HepG2 (cell line): ENCODE measurements around the gene UHMK1. TPM values are rescaled to one million over a fixed set of nuclear protein-coding genes. Genes with fewer than 3 reads are reported as not detected.

Experiments
- CEBPB ChIP-seq: IDR thresholded peaks from 2 replicates; pipeline ENCODE4 v1.6.1; 2011; ENCODE audit warnings: low read depth, low read length, improper control_type of control experiment, borderline replicate concordance
- KAT7 ChIP-seq: IDR thresholded peaks from 2 replicates; pipeline ENCODE4 v1.6.1; 2018; ENCODE audit warnings: borderline replicate concordance, missing compliant biosample characterization
- KLF11 ChIP-seq: IDR thresholded peaks from 2 replicates; pipeline ENCODE4 v1.6.1; 2016; ENCODE audit warnings: missing compliant biosample characterization
- ZNF552 ChIP-seq: sonication (generic); formaldehyde crosslinking; IDR thresholded peaks from 2 replicates; pipeline ENCODE4 v1.9.0; 2022; ENCODE audit warnings: missing genetic modification reagents, mild to moderate bottlenecking, borderline replicate concordance
- ZNF644 ChIP-seq: IDR thresholded peaks from 2 replicates; pipeline ENCODE4 v1.6.1; 2016; ENCODE audit warnings: low read depth
- ZNF7 ChIP-seq: IDR thresholded peaks from 2 replicates; pipeline ENCODE4 v1.6.1; 2016; ENCODE audit warnings: missing biosample characterization, missing genetic modification reagents
- ZNF703 ChIP-seq: sonication (generic); formaldehyde crosslinking; IDR thresholded peaks from 2 replicates; pipeline ENCODE4 v1.5.1; 2020; ENCODE audit warnings: missing genetic modification reagents, mild to moderate bottlenecking, moderate library complexity, borderline replicate concordance
- ZNF709 ChIP-seq: sonication (generic); formaldehyde crosslinking; IDR thresholded peaks from 2 replicates; pipeline ENCODE4 v1.5.0; 2020; ENCODE audit warnings: mild to moderate bottlenecking, missing genetic modification reagents
- ZNF749 ChIP-seq: sonication (generic); formaldehyde crosslinking; IDR thresholded peaks from 2 replicates; pipeline ENCODE4 v1.8.0; 2022; ENCODE audit warnings: mild to moderate bottlenecking, missing genetic modification reagents, moderate library complexity, borderline replicate concordance
- ZSCAN22 ChIP-seq: sonication (generic); formaldehyde crosslinking; IDR thresholded peaks from 2 replicates; pipeline ENCODE4 v1.4.0; 2020; ENCODE audit warnings: mild to moderate bottlenecking, missing genetic modification reagents
- polyA plus RNA-seq, 8 experiments: library from polyadenylated mRNA; depleted of rRNA in 3 of 8; stranded (reverse) in 7 of 8; unstranded in 1 of 8; fragments of >200 nt; fragmentation: Illumina TruSeq in 4 of 8; extraction: Trizol in 4 of 8; gene quantifications; 2 replicates each; pipeline versions ENCODE4 v1.2.1 to v1.2.3, GENCODE V29; 2011 to 2016; ENCODE audit warnings: low read depth in 4 of 8, missing spikeins in 1 of 8, mixed read lengths in 1 of 8; ENCODE audit not compliant: insufficient read depth in 1 of 8
- total RNA-seq, 5 experiments: library from RNA; depleted of rRNA; stranded (reverse); fragments of >200 nt; fragmentation: Illumina TruSeq; extraction: Trizol; gene quantifications; 2 replicates each; pipeline ENCODE4 v1.2.3, GENCODE V29; 2016; ENCODE audit warnings: low read depth in 1 of 5
- TF ChIP-seq, protein P1 (sequence below): sonication (generic); formaldehyde crosslinking; IDR thresholded peaks from 2 replicates; pipeline ENCODE4 v1.5.1; 2020; ENCODE audit warnings: mild to moderate bottlenecking, missing genetic modification reagents, borderline replicate concordance

UHMK1 gene
- total and polyA plus RNA-seq, 2 of the 13 experiments (the other 11 are each of a cell fraction or from before 2014, with no cell fraction given) = 12.9 to 20.0 TPM

DNA sequence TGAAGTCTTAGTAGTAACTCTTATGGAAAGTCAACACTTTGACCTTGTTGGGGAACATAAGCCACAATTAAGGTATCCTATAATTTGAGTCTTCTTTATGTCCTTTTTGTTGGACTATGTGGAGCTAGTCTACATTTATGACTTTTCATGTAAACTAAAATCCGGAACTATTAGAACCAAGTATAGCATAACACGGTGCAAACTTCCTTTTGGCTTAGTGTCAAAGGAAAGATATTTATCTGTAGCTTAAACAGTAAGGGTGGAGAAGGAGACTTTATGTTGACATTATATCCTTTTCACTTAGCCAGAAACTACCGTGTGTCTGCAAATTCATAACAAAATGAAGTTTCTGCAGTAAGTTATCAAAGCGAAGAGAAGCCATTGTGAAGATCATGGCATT lies 71.2 kb downstream of the UHMK1 start (continued):
- TF ChIP-seq, protein P1, sequence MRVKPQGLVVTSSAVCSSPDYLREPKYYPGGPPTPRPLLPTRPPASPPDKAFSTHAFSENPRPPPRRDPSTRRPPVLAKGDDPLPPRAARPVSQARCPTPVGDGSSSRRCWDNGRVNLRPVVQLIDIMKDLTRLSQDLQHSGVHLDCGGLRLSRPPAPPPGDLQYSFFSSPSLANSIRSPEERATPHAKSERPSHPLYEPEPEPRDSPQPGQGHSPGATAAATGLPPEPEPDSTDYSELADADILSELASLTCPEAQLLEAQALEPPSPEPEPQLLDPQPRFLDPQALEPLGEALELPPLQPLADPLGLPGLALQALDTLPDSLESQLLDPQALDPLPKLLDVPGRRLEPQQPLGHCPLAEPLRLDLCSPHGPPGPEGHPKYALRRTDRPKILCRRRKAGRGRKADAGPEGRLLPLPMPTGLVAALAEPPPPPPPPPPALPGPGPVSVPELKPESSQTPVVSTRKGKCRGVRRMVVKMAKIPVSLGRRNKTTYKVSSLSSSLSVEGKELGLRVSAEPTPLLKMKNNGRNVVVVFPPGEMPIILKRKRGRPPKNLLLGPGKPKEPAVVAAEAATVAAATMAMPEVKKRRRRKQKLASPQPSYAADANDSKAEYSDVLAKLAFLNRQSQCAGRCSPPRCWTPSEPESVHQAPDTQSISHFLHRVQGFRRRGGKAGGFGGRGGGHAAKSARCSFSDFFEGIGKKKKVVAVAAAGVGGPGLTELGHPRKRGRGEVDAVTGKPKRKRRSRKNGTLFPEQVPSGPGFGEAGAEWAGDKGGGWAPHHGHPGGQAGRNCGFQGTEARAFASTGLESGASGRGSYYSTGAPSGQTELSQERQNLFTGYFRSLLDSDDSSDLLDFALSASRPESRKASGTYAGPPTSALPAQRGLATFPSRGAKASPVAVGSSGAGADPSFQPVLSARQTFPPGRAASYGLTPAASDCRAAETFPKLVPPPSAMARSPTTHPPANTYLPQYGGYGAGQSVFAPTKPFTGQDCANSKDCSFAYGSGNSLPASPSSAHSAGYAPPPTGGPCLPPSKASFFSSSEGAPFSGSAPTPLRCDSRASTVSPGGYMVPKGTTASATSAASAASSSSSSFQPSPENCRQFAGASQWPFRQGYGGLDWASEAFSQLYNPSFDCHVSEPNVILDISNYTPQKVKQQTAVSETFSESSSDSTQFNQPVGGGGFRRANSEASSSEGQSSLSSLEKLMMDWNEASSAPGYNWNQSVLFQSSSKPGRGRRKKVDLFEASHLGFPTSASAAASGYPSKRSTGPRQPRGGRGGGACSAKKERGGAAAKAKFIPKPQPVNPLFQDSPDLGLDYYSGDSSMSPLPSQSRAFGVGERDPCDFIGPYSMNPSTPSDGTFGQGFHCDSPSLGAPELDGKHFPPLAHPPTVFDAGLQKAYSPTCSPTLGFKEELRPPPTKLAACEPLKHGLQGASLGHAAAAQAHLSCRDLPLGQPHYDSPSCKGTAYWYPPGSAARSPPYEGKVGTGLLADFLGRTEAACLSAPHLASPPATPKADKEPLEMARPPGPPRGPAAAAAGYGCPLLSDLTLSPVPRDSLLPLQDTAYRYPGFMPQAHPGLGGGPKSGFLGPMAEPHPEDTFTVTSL (CRISPR knock-in tag) = no peak
- TF ChIP-seq ZNF644 (CRISPR knock-in tag) (no peak), ZSCAN22 (no peak), ZNF709 (CRISPR knock-in tag) (no peak), ZNF703 (no peak), KAT7 (no peak), CEBPB (no peak), ZNF7 (CRISPR knock-in tag) (no peak), ZNF749 (CRISPR knock-in tag) (no peak), KLF11 (CRISPR knock-in tag) (no peak), ZNF552 (no peak)
- TF ChIP-seq, all 625 proteins: peak for 0
